ENCODE results near the gene CFAP65. TPM values are rescaled to one million over a fixed set of nuclear protein-coding genes. Genes with fewer than 3 reads are reported as not detected.

Gene CFAP65
- total RNA-seq, 1 experiment from 2014 or later = not detected

DNA sequence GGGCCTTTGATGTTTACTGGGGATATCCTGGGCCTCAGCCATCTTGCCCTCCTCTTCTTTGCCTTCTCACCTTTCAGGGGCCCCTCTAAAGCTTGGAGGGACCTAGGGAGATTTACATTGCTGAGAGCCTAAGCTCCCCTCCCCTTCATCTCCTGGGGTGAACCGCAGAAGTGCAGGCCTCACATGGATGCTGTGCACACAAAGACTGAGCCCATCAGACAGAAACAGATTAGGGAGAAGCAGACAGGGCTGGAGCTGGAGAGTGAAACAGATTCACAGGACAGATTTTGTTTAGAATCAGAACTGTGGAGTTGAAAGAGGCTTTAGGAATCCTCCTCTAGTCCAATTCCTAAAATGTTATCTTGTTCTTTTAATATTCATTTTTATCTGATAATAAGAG is 85.3 kb downstream of the CFAP65 start:
- DNase-seq (ENCODE audit: extremely low read depth, low read depth) = no peak

DNA sequence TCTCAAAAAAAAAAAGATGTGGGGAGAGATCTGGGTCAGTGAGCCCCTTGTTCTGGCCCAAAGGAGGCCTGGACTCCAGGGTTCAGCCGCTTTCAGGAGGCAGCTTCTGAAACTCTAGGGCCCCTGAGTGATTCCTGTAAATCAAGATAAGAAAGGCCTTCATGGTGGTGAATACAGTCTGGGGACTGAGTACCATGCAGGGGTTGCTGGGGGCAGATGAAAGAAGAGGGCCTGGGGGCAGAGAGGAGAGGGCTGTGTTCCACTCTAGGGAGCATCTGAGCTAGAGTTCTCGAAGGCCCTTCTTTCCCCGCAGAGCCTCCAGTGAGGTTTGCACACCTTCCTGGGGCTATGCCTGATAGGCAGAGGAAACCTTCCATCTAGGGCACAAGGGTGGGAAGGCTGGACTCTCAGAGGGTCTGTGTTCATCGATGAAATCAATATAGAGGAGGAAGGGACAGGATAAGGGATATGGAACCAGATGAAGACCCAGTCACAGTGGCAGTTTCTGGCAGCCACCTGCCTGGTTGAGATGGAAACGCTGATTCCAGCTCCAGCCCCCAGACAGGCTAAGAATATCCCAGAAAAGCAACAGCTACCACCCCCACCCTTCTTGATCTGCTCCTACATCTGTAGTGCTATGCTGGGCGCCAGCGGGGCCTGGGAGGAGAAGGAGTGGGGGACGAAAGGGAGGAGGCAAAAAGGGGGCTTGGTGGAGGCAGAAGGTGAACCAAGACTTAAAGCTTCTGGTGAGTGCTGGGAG is 86.6 kb downstream of the CFAP65 start:
- DNase-seq (ENCODE audit: extremely low read depth, low read depth) = no peak

DNA sequence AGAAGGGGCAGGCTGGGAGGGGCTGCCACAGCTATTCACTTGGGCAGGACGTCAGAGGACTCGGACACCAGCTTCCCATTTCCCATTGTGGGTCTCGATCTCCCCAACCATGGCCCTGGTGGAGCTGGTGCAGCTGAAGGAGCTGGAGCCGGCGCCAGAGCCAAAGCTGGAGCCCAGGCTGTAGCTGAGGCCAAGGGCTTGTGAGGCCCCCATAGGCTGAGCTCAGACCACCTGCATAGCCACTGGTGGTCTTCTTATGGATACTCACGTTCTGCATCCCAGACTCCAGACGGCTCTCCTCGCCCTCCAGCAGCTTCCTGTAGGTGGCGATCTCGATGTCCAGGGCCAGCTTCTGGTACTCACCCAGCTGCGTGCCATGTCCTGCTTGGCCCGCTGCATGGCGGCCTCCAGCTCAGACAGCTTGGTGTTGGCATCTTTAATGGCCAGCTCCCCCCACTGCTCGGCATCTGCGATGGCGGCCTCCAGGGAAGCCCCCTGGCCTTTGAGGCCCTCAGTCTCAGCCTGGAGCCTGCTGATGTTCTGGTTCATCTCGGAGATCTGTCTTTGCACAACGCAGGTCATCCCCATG is 87.9 kb downstream of the CFAP65 start:
- DNase-seq (ENCODE audit: extremely low read depth, low read depth) = no peak

Small RNA genes lying within 50 kb of the gene (small RNA-seq; reads per million reads assigned to genes)
- gene MIR3131 = 0 reads per million in 2 experiments
- 106 to 3,040 reads per million in 2 experiments for gene MIR375

Other genes starting within 250 kb of the CFAP65 start
- not detected in 2 replicates for gene PRKAG3, start 209.7 kb downstream of the CFAP65 start, total RNA-seq (2014; rRNA removed; shearing (Covaris generic))
- not detected in 2 replicates for gene WNT6, start 181.7 kb downstream of the CFAP65 start, total RNA-seq (2014; rRNA removed; shearing (Covaris generic))
- not detected in 2 replicates for gene WNT10A, start 160.7 kb downstream of the CFAP65 start, total RNA-seq (2014; rRNA removed; shearing (Covaris generic))
- gene CDK5R2, start 81.8 kb downstream of the CFAP65 start, total RNA-seq (2014; rRNA removed; shearing (Covaris generic)) = 0.07 TPM in 1 of 2 replicates, not detected in the other
- not detected in 2 replicates for gene FEV, start 56.3 kb downstream of the CFAP65 start, total RNA-seq (2014; rRNA removed; shearing (Covaris generic))
- not detected in 2 replicates for gene CRYBA2, start 48.1 kb downstream of the CFAP65 start, total RNA-seq (2014; rRNA removed; shearing (Covaris generic))
- gene IHH, start 19.4 kb upstream of the CFAP65 start, total RNA-seq (2014; rRNA removed; shearing (Covaris generic)) = not detected in 2 replicates
- gene NHEJ1, start 119.3 kb upstream of the CFAP65 start, total RNA-seq (2014; rRNA removed; shearing (Covaris generic)) = 26.1 and 32.7 TPM in 2 replicates
- 1.4 and 1.7 TPM in 2 replicates for gene SLC23A3, start 128.5 kb upstream of the CFAP65 start, total RNA-seq (2014; rRNA removed; shearing (Covaris generic))
- gene CNPPD1, start 135.4 kb upstream of the CFAP65 start, total RNA-seq (2014; rRNA removed; shearing (Covaris generic)) = 21.7 and 23.8 TPM in 2 replicates
- 55.2 and 58.6 TPM in 2 replicates for gene RETREG2, start 136.8 kb upstream of the CFAP65 start, total RNA-seq (2014; rRNA removed; shearing (Covaris generic))
- 21.5 and 22.1 TPM in 2 replicates for gene ZFAND2B, start 165.3 kb upstream of the CFAP65 start, total RNA-seq (2014; rRNA removed; shearing (Covaris generic))
- 62.5 and 67.7 TPM in 2 replicates for gene ABCB6, start 177.4 kb upstream of the CFAP65 start, total RNA-seq (2014; rRNA removed; shearing (Covaris generic))
- gene ATG9A, start 188.1 kb upstream of the CFAP65 start, total RNA-seq (2014; rRNA removed; shearing (Covaris generic)) = 44.2 and 44.9 TPM in 2 replicates
- 38.8 and 48.0 TPM in 2 replicates for gene ANKZF1, start 188.3 kb upstream of the CFAP65 start, total RNA-seq (2014; rRNA removed; shearing (Covaris generic))
- 14.0 and 15.8 TPM in 2 replicates for gene GLB1L, start 203.9 kb upstream of the CFAP65 start, total RNA-seq (2014; rRNA removed; shearing (Covaris generic))
- 20.9 and 25.3 TPM in 2 replicates for gene STK16, start 204.0 kb upstream of the CFAP65 start, total RNA-seq (2014; rRNA removed; shearing (Covaris generic))
- gene TUBA4B, start 211.7 kb upstream of the CFAP65 start, total RNA-seq (2014; rRNA removed; shearing (Covaris generic)) = not detected in 2 replicates
- gene TUBA4A, start 212.4 kb upstream of the CFAP65 start, total RNA-seq (2014; rRNA removed; shearing (Covaris generic)) = 32.9 and 39.4 TPM in 2 replicates
- gene DNAJB2, start 237.8 kb upstream of the CFAP65 start, total RNA-seq (2014; rRNA removed; shearing (Covaris generic)) = 15.2 and 17.4 TPM in 2 replicates